Tongue (tissue), 2 donors: Measurements from ENCODE around the gene SSC5D. TPM values are rescaled to one million over a fixed set of nuclear protein-coding genes. Genes with fewer than 3 reads are reported as not detected.
"Not testable (repeated sequence)": the region's sequence is repeated elsewhere in the genome, so short reads cannot be mapped to it uniquely, and the experiment has no call there.

Source experiments
- DNase-seq: peaks from one replicate; pipeline ENCODE4 v3.0.0-alpha.2; 2015
- total RNA-seq: library from RNA; depleted of rRNA; stranded (reverse); fragments of >200 nt; gene quantifications from one replicate; pipeline ENCODE4 v1.2.3, GENCODE V29; 2014

SSC5D gene
- 29.2 TPM for total RNA-seq

DNA sequence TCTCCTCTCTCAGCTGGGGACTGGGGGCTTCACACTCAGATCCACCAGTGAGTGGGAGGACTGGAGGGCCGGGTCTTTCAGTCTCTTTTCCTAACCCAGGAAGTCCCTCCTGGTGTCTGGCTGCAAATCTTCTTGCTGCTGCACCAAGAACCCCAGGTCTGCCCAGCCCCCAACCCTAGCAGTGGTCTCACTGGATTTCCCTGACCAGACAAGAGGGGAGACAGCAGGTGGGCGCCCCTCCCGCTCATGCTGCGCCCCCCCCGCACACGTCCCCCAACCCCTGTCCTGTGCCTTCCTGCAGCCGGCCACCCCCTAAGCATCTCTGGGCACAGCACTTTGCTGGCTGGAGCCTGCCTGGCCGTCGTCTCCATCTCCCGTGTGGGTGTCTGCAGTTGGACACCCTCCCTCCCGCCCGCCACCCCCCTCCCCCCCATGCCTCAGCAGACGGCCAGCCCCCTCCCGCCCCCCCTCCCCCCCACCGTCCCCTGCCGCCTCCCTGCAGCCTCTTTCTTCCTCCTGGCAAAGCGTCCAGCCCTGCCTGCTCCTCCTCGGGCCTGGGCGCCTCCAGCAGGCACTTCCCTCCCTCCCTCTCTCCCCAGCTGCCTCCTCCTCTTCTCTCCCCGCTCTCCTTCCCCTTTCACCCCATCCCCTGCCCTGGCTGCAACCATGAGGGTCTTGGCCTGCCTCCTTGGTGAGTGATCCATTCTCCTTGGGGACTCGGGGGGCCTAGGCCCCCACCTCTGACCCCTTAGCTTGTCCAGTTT lies at the start of gene SSC5D:
TSS of gene SSC5D (plus strand) at position 513 of the 764 bp plus-strand sequence. CDS start at position 667, 154 bp downstream.
- DNase-seq = peak; percentile 70

- no peak for DNase-seq
These were observed 49.2 kb upstream of the SSC5D start for GRCh38 chr19:55439052-55439451.

DNA sequence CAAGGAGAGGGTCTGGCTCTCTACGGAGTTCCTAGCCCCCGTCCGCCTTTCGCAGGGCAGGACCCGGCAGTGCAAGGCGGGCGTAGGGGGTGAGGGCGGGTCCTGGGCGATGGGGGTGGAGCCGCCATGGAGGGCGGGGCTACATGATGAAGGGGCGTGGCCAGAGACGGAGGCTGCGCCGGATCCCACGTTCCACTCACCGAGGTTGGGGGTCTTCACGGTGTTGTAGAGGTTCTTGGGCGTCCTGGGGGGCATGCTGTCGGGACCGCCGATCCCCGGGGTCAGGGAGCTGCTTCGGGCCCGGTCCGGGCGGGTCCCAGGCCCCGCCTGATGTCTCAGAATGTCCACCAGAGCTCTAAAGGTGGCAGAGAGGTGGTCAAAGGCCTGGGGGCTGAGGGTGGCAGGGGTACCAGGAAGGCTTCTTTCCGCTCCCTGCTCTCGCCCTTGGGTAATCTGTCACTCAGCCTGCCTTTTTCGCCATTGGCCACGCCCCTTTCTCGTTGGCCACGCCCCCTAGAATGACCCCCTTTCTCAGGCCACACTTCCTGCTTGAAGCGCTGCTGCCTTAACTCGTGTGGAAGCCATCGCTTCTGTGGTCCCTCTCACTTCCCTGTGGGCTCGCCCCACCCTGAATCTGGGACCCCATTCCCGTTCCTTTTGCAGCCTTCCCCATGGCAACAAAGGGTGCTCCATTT lies 47.7 kb upstream of the SSC5D start:
- DNase-seq = no peak

GRCh38 chr19:55441319-55441691 lies 46.9 kb upstream of the SSC5D start:
- no peak for DNase-seq

DNA sequence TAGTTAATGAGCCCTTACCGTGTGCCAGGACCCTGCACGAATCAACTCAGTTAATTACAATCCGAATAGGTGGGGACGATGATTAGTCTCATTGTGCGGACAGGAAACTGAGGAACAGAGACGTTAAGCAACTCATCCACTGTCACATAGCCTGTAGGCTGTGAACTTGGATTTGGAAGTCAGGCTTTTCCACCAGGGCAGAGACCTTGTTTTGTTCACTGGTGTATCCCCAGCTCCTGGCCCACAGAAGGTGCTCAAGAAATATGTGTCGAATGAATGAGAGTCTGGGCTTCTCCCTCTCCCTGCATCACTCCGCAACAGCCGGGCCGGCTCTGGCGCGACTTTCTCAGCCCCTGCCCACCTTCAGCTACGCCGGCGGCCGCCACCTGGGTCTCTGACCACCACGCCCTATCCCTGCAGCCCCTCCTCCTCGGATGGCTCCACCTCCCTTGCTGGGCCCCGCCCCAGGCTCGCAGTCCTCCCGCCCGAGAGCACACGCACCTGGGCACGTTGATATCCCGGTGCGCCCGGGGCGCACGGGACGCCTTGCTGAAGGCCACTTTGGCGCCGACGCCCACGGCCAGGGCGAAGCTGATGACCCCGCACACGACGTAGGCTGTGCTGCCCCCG lies 46.4 kb upstream of the SSC5D start:
- DNase-seq = no peak

DNA sequence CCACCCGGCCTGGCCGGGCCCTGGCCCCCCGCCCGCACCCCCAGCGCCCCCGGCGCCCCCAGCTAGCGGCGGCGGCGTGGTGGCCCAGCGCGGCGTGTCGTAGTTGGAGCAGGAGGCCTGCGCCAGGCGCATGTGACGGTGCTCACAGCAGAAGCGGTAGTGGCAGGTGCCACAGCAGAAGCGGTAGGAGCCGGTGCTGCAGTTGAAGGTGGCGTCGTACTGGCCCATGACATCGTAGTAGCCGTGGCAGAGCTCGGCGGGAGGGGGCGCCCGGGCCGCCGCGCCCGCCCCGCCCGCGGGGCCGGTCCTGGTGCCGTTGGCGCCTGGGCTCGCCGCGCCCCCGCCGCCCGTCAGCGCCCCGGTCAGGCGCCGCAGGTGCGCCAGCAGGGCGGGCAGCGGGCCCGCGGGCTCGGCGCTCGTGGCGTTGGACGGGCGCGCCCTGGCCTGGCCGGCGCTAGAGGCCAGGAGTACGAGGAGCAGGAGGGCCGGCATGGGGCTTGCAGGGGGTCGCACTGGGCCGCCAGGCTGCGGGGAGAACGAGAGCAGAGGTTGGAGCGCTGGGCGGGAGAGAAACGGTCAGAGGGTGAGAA lies 45.8 kb upstream of the SSC5D start:
- DNase-seq = no peak

GRCh38 chr19:55443045-55443823 lies 45.0 kb upstream of the SSC5D start, which contains the start of gene SHISA7:
Gene SHISA7, minus strand, starts transcription at chr19:55443300. Its CDS starts 437 bp downstream, at chr19:55442863.
- DNase-seq = no peak

DNA sequence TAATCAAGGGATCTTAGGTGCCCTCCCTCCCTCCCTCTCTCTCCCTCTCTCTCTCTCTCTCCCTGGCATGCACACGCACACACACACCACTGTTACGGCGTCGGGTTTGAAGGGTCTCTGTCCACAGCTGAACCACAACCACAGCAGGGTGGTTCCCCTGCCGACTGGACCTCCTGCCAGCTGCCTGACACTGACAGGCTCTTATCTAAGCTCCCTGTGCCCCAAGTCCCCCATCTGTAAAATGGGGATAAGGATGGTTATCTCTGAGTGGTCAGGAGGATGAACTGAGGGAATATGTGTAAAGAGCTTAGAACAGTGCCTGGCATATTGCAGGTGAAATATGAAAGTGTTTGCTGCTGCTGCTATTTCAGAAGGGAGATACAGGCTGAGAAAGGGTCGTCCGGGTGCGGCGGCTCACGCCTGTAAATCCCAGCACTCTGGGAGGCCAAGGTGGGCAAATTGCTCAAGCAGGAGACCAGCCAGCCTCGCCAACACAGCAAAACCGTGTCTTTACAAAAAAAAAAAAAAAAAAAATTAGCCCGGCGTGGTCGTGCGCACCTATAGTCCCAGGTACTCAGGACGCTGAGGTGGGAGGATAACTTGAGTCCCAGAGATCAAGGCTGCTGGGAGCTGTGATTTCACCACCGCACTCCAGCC lies 44.3 kb upstream of the SSC5D start:
- DNase-seq = no peak

DNA sequence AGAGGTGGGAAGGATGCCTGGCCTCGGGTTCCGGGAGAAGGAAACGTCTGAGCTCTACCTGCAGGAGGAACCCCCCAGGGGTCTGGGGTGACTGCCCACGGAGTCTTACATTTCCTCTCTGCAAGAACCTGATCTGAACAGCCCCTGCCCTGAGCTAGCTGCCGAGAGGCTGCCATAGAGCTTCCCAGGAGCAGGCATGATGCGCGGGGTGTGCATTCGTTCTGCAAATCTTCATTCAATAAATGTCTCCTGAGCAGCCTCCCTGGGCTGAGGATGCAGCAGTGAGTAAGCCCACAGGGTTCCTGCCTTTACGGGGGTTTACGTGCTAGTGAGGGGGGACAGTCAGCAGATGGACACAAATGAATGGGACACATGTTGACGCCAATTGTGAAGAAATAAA lies 43.6 kb upstream of the SSC5D start:
- DNase-seq = no peak

DNA sequence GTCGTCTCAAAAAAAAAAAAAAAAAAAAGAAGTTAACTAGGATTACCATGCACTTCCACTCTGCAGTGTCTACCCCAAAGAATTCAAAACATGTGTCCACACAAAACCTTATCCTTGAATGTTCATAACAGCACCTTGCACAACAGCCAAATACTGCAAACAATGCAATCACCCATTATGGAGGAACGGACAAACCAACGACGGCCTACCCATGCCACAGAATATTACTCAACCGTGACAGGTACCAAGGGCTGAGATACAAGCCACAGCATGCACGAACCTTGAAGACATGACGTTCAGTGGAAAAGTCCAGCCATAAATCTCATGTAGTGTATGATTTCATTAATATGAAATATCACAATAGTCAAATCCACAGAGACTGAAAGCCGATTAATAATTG lies 42.2 kb upstream of the SSC5D start:
- no peak for DNase-seq

- peak; percentile 64 for DNase-seq
These were observed 40.6 kb upstream of the SSC5D start for GRCh38 chr19:55447421-55448174.

DNA sequence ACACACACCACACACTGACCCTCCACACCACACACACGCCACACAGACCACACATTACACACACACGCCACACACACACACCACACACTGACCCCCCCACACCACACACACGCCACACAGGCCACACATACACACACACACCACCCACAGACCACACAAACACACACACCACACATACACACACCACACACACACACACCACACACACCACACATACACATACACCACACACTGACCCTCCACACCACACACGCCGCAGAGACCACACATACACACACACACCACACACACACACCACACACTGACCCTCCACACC lies 40.1 kb upstream of the SSC5D start:
- DNase-seq = not testable (repeated sequence)

- no peak for DNase-seq
These were observed 38.8 kb upstream of the SSC5D start for GRCh38 chr19:55449469-55449868.

GRCh38 chr19:55451163-55451964 lies 36.9 kb upstream of the SSC5D start:
- no peak for DNase-seq

GRCh38 chr19:55451965-55452748 lies 36.1 kb upstream of the SSC5D start:
- DNase-seq = peak; percentile 54

- peak; percentile 96 for DNase-seq
These were observed 35.4 kb upstream of the SSC5D start for GRCh38 chr19:55452749-55453346.

- no peak for DNase-seq
These were observed 34.5 kb upstream of the SSC5D start for GRCh38 chr19:55453511-55454260.

- DNase-seq = no peak
These were observed 33.4 kb upstream of the SSC5D start for GRCh38 chr19:55454787-55455243.
